Measurements from ENCODE around the gene UBE2V1. TPM values are rescaled to one million over a fixed set of nuclear protein-coding genes. Genes with fewer than 3 reads are reported as not detected.

Gene UBE2V1
- total RNA-seq, 1 experiment from 2014 or later, result 203 TPM

DNA sequence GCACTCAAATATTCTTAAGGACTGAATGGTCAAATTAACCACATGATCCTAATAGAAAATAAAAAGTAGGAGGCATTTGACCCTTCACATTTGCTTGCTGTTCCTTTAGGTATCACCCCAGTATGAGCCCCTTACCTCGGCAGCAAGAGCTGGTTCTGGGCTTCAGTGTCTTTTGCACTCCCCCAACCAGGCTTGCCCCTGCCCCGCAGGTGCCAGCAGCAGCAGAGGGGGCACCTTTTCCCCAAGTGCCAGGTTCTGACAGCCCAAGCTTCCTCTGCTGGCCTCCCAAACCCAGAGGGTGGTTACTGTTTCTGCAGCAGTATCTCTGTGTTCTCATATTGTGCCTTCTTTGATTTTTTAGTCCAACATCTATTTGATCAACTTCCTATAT lies 23.2 kb downstream of the UBE2V1 start:
- intact Hi-C loops (cut with micrococcal nuclease; ENCODE audit: unreplicated experiment), result no loop called here
- peaks cover 20% of the 10 kb centered on the region for H3K4me1 ChIP-seq (ENCODE audit: insufficient read depth, low read length, poor library complexity, severe bottlenecking)
- no peak overlapping the region for H3K4me3 ChIP-seq (ENCODE audit: low read depth, low read length, poor library complexity, severe bottlenecking)
- POLR2A ChIA-PET (ENCODE audit: low non-redundant PET), result no interaction called here
- CTCF ChIA-PET, result no interaction called here
- no peaks in the 10 kb centered on the region for H3K9me3 ChIP-seq (ENCODE audit: low read depth, low read length, poor library complexity, severe bottlenecking)
- TF ChIP-seq, protein P1, sequence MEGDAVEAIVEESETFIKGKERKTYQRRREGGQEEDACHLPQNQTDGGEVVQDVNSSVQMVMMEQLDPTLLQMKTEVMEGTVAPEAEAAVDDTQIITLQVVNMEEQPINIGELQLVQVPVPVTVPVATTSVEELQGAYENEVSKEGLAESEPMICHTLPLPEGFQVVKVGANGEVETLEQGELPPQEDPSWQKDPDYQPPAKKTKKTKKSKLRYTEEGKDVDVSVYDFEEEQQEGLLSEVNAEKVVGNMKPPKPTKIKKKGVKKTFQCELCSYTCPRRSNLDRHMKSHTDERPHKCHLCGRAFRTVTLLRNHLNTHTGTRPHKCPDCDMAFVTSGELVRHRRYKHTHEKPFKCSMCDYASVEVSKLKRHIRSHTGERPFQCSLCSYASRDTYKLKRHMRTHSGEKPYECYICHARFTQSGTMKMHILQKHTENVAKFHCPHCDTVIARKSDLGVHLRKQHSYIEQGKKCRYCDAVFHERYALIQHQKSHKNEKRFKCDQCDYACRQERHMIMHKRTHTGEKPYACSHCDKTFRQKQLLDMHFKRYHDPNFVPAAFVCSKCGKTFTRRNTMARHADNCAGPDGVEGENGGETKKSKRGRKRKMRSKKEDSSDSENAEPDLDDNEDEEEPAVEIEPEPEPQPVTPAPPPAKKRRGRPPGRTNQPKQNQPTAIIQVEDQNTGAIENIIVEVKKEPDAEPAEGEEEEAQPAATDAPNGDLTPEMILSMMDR (conservative IDR thresholded peaks at IDR 0.05; ENCODE audit: low read depth, low read length), result no peak
- no peak for TF ChIP-seq EZH2 (IDR thresholded peaks at IDR 0.05; ENCODE audit: borderline replicate concordance, low read depth, low read length, poor library complexity, severe bottlenecking)
- H3K36me3 ChIP-seq (ENCODE audit: insufficient read depth, low read length, poor library complexity, severe bottlenecking), result peaks cover 13% of the 10 kb centered on the region
- no peak for DNase-seq (ENCODE audit: low spot score)
- H3K27ac ChIP-seq (ENCODE audit: low read depth, low read length, poor library complexity, severe bottlenecking), result no peak overlapping the region
- no peaks in the 10 kb centered on the region for H3K27me3 ChIP-seq (replicated peaks; ENCODE audit: insufficient read depth, low read depth, low read length, poor library complexity)
- BruUV-seq (replicated peaks), result no TSS peak

DNA sequence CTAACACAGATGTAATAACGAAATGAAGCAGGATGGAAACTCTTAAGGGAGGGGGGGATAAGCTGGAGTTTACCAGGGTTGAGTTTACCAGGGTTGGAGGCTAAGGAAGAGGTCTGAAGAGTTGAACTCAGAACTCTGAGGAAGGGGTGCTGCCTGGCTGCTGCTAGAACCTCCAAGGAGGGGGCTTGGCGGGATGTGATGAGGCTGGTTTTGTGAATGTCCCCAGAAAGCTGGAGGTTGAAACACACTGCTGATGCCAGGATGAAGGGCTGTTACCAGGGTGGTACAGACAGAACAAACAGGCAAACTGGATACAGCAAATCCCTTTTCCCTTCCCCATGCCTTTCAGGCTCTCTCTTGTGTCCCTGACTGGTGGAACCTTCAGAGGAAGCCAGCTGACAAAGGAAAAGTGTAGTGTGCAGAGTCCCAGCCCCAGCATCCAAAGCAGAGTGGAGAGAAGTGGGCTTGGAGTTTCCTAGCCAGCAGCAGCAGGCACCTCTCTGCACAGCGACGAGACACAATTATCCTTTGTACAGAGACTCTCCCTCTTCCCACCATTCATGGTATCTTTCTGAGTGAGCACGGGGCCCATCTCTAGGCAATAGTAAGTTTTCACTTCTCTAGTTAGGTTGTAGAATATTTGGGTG lies 23.7 kb downstream of the UBE2V1 start:
- no TSS peak for BruUV-seq (replicated peaks)
- CTCF ChIA-PET, result no interaction called here
- POLR2A ChIA-PET (ENCODE audit: low non-redundant PET), result no interaction called here
- Histone ChIP-seq H3K4me1 (ENCODE audit: insufficient read depth, low read length, poor library complexity, severe bottlenecking) (peaks cover 20% of the 10 kb centered on the region), H3K4me3 (ENCODE audit: low read depth, low read length, poor library complexity, severe bottlenecking) (no peak overlapping the region), H3K9me3 (ENCODE audit: low read depth, low read length, poor library complexity, severe bottlenecking) (no peaks in the 10 kb centered on the region), H3K27ac (ENCODE audit: low read depth, low read length, poor library complexity, severe bottlenecking) (peak overlapping the region; percentile 2), H3K36me3 (ENCODE audit: insufficient read depth, low read length, poor library complexity, severe bottlenecking) (peaks cover 8% of the 10 kb centered on the region), H3K27me3 (replicated peaks; ENCODE audit: insufficient read depth, low read depth, low read length, poor library complexity) (no peaks in the 10 kb centered on the region)
- no peak for DNase-seq (ENCODE audit: low spot score)
- intact Hi-C loops (cut with micrococcal nuclease; ENCODE audit: unreplicated experiment), result no loop called here
- TF ChIP-seq, protein P1 (conservative IDR thresholded peaks at IDR 0.05; ENCODE audit: low read depth, low read length), result no peak
- no peak for TF ChIP-seq EZH2 (IDR thresholded peaks at IDR 0.05; ENCODE audit: borderline replicate concordance, low read depth, low read length, poor library complexity, severe bottlenecking)

DNA sequence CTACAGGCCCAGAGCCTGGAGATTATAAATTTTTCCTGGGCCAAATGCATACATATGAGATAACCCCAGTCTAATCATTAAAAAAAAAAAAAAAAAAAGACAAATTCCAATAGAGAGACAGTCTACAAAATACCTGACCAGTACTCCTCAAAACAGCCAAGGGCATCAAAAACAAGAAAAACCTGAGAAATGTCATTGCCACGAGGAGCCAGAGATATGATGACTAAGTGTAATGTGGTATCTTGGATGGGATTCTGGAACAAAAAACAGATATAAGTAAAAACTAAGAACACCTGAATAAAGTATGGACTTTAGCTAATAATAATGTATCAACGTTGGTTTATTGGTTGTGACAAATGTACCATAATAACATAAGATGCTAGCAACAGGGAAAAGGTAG lies 24.9 kb downstream of the UBE2V1 start:
- Histone ChIP-seq H3K27ac (ENCODE audit: low read depth, low read length, poor library complexity, severe bottlenecking) (no peak overlapping the region), H3K27me3 (replicated peaks; ENCODE audit: insufficient read depth, low read depth, low read length, poor library complexity) (no peaks in the 10 kb centered on the region), H3K4me1 (ENCODE audit: insufficient read depth, low read length, poor library complexity, severe bottlenecking) (peaks cover 20% of the 10 kb centered on the region), H3K4me3 (ENCODE audit: low read depth, low read length, poor library complexity, severe bottlenecking) (no peak overlapping the region), H3K9me3 (ENCODE audit: low read depth, low read length, poor library complexity, severe bottlenecking) (no peaks in the 10 kb centered on the region), H3K36me3 (ENCODE audit: insufficient read depth, low read length, poor library complexity, severe bottlenecking) (peaks cover 10% of the 10 kb centered on the region)
- TF ChIP-seq EZH2 (IDR thresholded peaks at IDR 0.05; ENCODE audit: borderline replicate concordance, low read depth, low read length, poor library complexity, severe bottlenecking), result no peak
- TF ChIP-seq, protein P1 (conservative IDR thresholded peaks at IDR 0.05; ENCODE audit: low read depth, low read length), result no peak
- no peak for DNase-seq (ENCODE audit: low spot score)
- CTCF ChIA-PET, result no interaction called here
- POLR2A ChIA-PET (ENCODE audit: low non-redundant PET), result no interaction called here
- no TSS peak for BruUV-seq (replicated peaks)
- intact Hi-C loops (cut with micrococcal nuclease; ENCODE audit: unreplicated experiment), result no loop called here
